Prostate gland (tissue), 2 donors: Measurements from ENCODE around the gene C12orf75.

Experiments used
- POLR2AphosphoS5 ChIP-seq: sonication (generic); formaldehyde crosslinking; IDR thresholded peaks from one replicate; pipeline ENCODE4 v1.6.1; 2017; ENCODE audit warnings: antibody characterized with exemption
- TF ChIP-seq, protein P1 (sequence below), 4 experiments: fragments of 200-600 bp in 2 of 4; fragments of 450-650 bp in 2 of 4; sonication (generic) in 2 of 4; IDR thresholded peaks; 1 replicate in 3 of 4; 2 replicates in 1 of 4; pipeline ENCODE4 v1.5.1; 2016 to 2019; ENCODE audit warnings: antibody characterized with exemption in 4 of 4, mild to moderate bottlenecking in 2 of 4, moderate library complexity in 2 of 4

- TF ChIP-seq, protein P1, sequence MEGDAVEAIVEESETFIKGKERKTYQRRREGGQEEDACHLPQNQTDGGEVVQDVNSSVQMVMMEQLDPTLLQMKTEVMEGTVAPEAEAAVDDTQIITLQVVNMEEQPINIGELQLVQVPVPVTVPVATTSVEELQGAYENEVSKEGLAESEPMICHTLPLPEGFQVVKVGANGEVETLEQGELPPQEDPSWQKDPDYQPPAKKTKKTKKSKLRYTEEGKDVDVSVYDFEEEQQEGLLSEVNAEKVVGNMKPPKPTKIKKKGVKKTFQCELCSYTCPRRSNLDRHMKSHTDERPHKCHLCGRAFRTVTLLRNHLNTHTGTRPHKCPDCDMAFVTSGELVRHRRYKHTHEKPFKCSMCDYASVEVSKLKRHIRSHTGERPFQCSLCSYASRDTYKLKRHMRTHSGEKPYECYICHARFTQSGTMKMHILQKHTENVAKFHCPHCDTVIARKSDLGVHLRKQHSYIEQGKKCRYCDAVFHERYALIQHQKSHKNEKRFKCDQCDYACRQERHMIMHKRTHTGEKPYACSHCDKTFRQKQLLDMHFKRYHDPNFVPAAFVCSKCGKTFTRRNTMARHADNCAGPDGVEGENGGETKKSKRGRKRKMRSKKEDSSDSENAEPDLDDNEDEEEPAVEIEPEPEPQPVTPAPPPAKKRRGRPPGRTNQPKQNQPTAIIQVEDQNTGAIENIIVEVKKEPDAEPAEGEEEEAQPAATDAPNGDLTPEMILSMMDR (IDR thresholded peaks at IDR 0.05), result peak in 1 of 4 experiments; percentile 4
- TF ChIP-seq POLR2AphosphoS5, result no peak
Measured at GRCh38 chr12:105378911-105379310, 48.4 kb downstream of the C12orf75 start.
